Hematopoietic multipotent progenitor cell (in vitro differentiated cells): ENCODE results near the gene STAB1. TPM values are rescaled to one million over a fixed set of nuclear protein-coding genes. Genes with fewer than 3 reads are reported as not detected.

Experiments
- DNase-seq, 3 donors: peaks; one replicate each; pipeline ENCODE4 v3.0.0-alpha.2; 2011 to 2015; ENCODE audit warnings: low read depth in 2 of 3, low spot score in 2 of 3
- total RNA-seq: library from RNA; depleted of rRNA; stranded (reverse); fragments of >200 nt; gene quantifications from one replicate; pipeline ENCODE4 v1.2.3, GENCODE V29; 2012

The STAB1 gene
- total RNA-seq, 1 donor, result 19.1 TPM

- no peak for DNase-seq
Observed at GRCh38 chr3:52483081-52483480, 12.1 kb upstream of the STAB1 start.

- DNase-seq, result no peak
Observed at GRCh38 chr3:52483577-52484381, 11.4 kb upstream of the STAB1 start.

- no peak for DNase-seq
Observed at GRCh38 chr3:52484680-52485461, 10.3 kb upstream of the STAB1 start.

- DNase-seq, result no peak
Observed at GRCh38 chr3:52487050-52487787, 7.9 kb upstream of the STAB1 start.

GRCh38 chr3:52487788-52488691 lies 7.1 kb upstream of the STAB1 start:
- no peak for DNase-seq

- no peak for DNase-seq
Observed at GRCh38 chr3:52488746-52489145, 6.4 kb upstream of the STAB1 start.

GRCh38 chr3:52489453-52489852 lies 5.7 kb upstream of the STAB1 start:
- no peak for DNase-seq

GRCh38 chr3:52490035-52490938 lies 4.9 kb upstream of the STAB1 start:
- no peak for DNase-seq

GRCh38 chr3:52490939-52491526 lies 4.1 kb upstream of the STAB1 start:
- peak in 2 of 3 donors; percentile 58 to 64 for DNase-seq

GRCh38 chr3:52492059-52492458 lies 3.1 kb upstream of the STAB1 start:
- no peak for DNase-seq

GRCh38 chr3:52493232-52494017 lies 1.7 kb upstream of the STAB1 start:
- DNase-seq, result no peak

GRCh38 chr3:52494445-52494844 lies 693 bp upstream of the STAB1 start:
- no peak for DNase-seq

- no peak for DNase-seq
Observed at GRCh38 chr3:52495777-52496602, 852 bp downstream of the STAB1 start.

GRCh38 chr3:52498137-52499054 lies 3.3 kb downstream of the STAB1 start:
- peak in 2 of 3 donors; percentile 88 to 91 for DNase-seq

- DNase-seq, result no peak
Observed at GRCh38 chr3:52501046-52501445, 5.9 kb downstream of the STAB1 start.

GRCh38 chr3:52502001-52502400 lies 6.9 kb downstream of the STAB1 start:
- no peak for DNase-seq
